ENCODE results near the gene MED1. TPM values are rescaled to one million over a fixed set of nuclear protein-coding genes. Genes with fewer than 3 reads are reported as not detected.

Gene MED1, protein sequence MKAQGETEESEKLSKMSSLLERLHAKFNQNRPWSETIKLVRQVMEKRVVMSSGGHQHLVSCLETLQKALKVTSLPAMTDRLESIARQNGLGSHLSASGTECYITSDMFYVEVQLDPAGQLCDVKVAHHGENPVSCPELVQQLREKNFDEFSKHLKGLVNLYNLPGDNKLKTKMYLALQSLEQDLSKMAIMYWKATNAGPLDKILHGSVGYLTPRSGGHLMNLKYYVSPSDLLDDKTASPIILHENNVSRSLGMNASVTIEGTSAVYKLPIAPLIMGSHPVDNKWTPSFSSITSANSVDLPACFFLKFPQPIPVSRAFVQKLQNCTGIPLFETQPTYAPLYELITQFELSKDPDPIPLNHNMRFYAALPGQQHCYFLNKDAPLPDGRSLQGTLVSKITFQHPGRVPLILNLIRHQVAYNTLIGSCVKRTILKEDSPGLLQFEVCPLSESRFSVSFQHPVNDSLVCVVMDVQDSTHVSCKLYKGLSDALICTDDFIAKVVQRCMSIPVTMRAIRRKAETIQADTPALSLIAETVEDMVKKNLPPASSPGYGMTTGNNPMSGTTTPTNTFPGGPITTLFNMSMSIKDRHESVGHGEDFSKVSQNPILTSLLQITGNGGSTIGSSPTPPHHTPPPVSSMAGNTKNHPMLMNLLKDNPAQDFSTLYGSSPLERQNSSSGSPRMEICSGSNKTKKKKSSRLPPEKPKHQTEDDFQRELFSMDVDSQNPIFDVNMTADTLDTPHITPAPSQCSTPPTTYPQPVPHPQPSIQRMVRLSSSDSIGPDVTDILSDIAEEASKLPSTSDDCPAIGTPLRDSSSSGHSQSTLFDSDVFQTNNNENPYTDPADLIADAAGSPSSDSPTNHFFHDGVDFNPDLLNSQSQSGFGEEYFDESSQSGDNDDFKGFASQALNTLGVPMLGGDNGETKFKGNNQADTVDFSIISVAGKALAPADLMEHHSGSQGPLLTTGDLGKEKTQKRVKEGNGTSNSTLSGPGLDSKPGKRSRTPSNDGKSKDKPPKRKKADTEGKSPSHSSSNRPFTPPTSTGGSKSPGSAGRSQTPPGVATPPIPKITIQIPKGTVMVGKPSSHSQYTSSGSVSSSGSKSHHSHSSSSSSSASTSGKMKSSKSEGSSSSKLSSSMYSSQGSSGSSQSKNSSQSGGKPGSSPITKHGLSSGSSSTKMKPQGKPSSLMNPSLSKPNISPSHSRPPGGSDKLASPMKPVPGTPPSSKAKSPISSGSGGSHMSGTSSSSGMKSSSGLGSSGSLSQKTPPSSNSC (N-terminal part only)
- total RNA-seq (2022; extraction: Qiagen RNA extraction; ENCODE audit: low read depth), result 24.4 to 38.4 TPM (median 32.3 TPM) in 5 replicates

GRCh38 chr17:39450847-39451581, at the start of gene MED1:
TSS of gene MED1 (minus strand) at chr17:39451263. CDS start at chr17:39451062, 201 bp downstream.

GRCh38 chr17:39461113-39461925, 10.3 kb upstream of the MED1 start, which contains the start of gene CDK12:
TSS of gene CDK12 (plus strand) at chr17:39461486. CDS start at chr17:39462072, 586 bp downstream.

DNA sequence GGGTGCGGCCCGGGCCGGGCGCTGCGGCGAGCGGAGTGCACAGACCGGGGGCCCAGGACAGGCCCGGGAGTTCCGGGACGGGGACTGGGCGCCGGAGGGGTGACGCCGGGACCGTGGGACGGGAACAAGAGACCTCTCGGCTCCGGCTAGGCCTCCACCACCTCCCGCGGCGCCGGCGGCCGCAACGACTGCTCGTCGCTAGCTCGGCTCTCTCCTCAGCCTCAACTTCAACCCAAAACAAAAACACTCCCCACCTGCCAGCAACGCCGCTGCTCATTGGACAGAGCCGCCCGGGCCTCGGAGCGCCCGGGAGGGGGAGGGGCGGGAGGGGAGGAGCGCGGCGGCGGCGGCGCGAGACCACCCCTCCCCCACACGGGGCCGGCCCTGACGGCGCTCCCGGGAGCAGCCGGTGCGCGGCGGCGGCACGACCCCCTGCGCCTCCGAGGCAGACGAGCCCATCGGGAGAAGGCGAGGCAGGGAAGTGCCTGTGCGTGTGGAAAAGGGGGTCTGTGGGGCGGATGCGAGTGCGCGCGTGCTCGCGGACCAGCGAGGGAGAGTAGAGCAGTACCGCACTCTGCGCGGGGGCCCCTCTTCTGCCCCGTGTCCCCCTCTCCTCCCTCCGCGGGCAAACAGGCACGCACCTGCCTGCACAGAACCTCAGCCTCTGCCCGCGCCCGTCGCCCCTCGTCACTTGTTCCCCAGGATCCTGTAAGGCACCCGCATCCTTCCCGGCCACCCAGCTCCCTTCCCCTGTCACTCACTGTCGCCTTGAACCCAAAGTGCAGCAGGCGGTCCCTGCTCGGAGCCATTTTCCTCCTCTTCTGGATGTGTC, 49.4 kb downstream of the MED1 start, which contains the start of gene FBXL20:
TSS of gene FBXL20 (minus strand) at position 215 of the 832 bp plus-strand sequence. CDS start 224 bp downstream, outside the sequence.

Other genes with a start within 250 kb of the MED1 start
- 0.93 to 1.5 TPM (median 1.3 TPM) in 5 replicates for gene STAC2, start 225.3 kb downstream of the MED1 start, total RNA-seq (2022; extraction: Qiagen RNA extraction; ENCODE audit: low read depth)
- gene FBXL20, start 49.6 kb downstream of the MED1 start, total RNA-seq (2022; extraction: Qiagen RNA extraction; ENCODE audit: low read depth), result 6.9 to 9.3 TPM (median 7.4 TPM) in 5 replicates
- 28.6 to 43.7 TPM (median 35.8 TPM) in 5 replicates for gene CDK12, start 10.2 kb upstream of the MED1 start, total RNA-seq (2022; extraction: Qiagen RNA extraction; ENCODE audit: low read depth)
- 0.18 TPM in 1 of 5 replicates, not detected in the others for gene NEUROD2, start 156.7 kb upstream of the MED1 start, total RNA-seq (2022; extraction: Qiagen RNA extraction; ENCODE audit: low read depth)
- 0.16 to 0.19 TPM in 2 of 5 replicates, not detected in the others for gene PPP1R1B, start 175.7 kb upstream of the MED1 start, total RNA-seq (2022; extraction: Qiagen RNA extraction; ENCODE audit: low read depth)
- 31.6 to 68.1 TPM (median 59.0 TPM) in 5 replicates for gene STARD3, start 185.9 kb upstream of the MED1 start, total RNA-seq (2022; extraction: Qiagen RNA extraction; ENCODE audit: low read depth)
- 0.61 to 1.7 TPM (median 1.1 TPM) in 5 replicates for gene TCAP, start 214.1 kb upstream of the MED1 start, total RNA-seq (2022; extraction: Qiagen RNA extraction; ENCODE audit: low read depth)
- gene PNMT, start 217.2 kb upstream of the MED1 start, total RNA-seq (2022; extraction: Qiagen RNA extraction; ENCODE audit: low read depth), result 0.12 to 0.14 TPM in 2 of 5 replicates, not detected in the others
- gene PGAP3, start 236.8 kb upstream of the MED1 start, total RNA-seq (2022; extraction: Qiagen RNA extraction; ENCODE audit: low read depth), result 5.1 to 8.4 TPM (median 7.4 TPM) in 5 replicates
- 21.6 to 41.0 TPM (median 33.9 TPM) in 5 replicates for gene ERBB2, start 248.8 kb upstream of the MED1 start, total RNA-seq (2022; extraction: Qiagen RNA extraction; ENCODE audit: low read depth)

Measured in A549 treated with ZK216348 at 1 μM for 4 hours (cell line).